ENCODE results near the gene NEUROG1. TPM values are rescaled to one million over a fixed set of nuclear protein-coding genes. Genes with fewer than 3 reads are reported as not detected.
A peak's percentile ranks its signal among the peaks of the same experiment; 100 is the strongest.
"Not testable (repeated sequence)": the region's sequence is repeated elsewhere in the genome, so short reads cannot be mapped to it uniquely, and the experiment has no call there.

NEUROG1 gene
- polyA plus RNA-seq, 4 donors, result not detected

DNA sequence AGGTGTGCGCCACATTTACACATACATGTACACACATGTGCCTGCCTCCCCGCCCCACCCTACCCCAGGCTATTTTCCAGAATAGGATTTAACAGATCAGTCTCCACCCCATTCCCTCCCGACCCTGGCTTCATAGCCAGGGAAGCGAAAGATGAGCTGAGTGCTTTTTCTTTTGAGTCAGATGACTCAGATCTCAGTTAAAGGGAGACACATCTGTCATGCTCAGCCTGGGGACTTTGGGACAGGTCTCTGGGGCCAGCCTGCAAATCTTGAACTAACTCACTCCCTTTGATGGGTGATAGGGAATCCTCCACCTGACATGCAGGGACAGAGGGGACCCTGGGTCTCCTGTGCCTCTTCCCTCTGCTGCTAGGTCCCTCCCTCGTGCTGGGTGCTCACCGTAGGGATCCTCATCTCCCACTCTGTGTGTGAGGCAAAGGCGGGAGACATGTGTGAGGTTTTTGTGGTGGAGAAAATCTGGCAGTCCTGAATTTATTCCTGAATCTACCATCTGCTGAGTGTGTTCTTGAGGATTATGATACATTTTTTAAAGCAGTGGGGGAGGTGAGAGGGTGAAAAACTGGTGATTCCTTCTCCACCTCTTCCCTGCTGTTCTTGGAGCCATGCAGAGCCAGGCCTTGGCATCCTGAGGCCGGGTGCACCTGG is 37.7 kb downstream of the NEUROG1 start:
- no peak for DNase-seq (ENCODE audit: low read depth in 4 of 4, low spot score in 3 of 4)

DNA sequence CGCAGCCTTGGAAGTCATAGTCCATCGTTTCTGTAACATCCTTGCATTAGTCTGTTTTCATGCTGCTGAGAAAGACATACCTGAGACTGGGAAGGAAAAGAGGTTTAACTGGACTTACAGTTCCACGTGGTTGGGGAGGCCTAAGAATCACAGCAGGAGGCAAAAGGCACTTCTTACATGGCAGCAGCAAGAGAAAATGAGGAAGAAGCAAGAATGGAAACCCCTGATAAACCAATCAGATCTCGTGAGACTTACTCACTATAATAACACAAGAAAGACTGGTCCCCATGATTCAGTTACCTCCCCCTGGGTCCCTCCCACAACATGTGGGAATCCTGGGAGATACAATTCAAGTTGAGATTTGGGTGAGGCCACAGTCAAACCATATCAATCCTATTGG is 40.2 kb downstream of the NEUROG1 start:
- DNase-seq (ENCODE audit: low read depth in 4 of 4, low spot score in 3 of 4), result not testable (repeated sequence)

DNA sequence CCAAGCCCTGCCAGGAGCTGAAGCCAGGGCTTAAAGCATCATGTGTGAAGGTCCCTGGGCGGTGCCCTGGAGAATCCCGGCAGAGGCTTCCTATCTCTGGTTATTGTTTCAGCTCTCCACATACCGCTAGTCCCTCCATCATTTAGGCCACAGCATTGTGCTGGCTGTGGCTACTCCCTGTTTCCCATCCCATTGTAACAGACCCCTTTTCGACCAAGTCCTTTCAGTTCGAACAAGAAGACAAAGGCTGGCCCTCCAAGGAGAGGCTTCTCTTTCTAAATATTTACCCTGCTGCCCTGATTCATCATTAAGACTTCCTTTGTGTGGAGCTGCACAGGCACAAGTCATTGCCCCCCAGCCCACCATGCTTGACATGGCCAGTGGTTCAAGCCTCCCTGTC is 41.6 kb downstream of the NEUROG1 start:
- DNase-seq (ENCODE audit: low read depth in 4 of 4, low spot score in 3 of 4), result no peak

DNA sequence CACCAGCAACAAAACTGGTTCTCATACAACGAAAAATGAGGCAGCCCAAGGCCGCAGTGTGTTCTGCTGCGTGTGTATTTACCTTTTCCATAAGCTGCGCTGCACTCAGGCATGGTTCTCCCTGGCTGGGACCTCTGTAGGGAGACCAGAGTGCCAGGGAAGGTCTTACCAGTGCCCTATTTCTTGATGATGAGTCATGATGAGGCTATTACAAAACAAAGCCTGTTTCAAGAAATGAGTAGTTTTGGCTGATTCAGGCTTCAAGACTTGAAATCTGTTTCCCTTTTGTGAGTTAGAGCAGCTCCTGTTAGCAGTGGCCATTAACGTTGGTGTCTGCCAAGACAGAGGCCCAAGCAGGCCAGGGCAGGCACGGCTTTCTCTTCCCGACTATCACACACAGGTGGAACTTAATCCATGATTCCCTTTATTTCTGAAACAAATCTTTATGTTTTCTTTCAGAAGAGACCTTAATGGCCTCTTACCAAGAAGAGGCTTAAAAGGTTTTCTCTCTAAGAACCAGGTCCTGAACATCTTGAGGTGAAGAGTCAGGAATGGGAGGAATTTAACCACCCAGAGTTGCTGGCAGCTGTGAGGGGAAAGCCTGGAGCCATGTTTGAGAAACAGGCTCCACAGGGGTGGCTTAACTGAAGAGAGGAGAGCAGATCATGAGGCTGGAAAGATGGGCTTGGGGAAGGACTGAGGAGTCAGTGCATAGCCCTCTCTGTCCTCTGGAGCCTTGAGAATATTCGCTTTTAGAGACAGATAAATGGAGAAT is 42.2 kb downstream of the NEUROG1 start:
- DNase-seq (ENCODE audit: low read depth in 4 of 4, low spot score in 3 of 4), result no peak

DNA sequence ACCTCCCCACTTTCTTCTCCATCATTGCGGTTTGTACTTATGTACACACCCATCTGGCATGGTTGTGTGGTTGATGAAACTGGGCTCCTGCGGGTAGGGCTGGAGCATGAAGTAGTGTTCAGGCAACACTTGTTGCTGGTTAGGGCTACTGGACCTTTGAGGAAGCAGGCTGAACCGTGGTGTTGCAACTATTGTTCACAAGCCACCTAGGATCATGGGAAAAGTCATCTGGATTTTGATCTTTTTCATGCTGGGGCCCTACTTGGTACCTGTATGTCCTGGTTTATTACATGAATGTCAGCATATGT is 43.5 kb downstream of the NEUROG1 start:
- no peak for DNase-seq (ENCODE audit: low read depth in 4 of 4, low spot score in 3 of 4)

DNA sequence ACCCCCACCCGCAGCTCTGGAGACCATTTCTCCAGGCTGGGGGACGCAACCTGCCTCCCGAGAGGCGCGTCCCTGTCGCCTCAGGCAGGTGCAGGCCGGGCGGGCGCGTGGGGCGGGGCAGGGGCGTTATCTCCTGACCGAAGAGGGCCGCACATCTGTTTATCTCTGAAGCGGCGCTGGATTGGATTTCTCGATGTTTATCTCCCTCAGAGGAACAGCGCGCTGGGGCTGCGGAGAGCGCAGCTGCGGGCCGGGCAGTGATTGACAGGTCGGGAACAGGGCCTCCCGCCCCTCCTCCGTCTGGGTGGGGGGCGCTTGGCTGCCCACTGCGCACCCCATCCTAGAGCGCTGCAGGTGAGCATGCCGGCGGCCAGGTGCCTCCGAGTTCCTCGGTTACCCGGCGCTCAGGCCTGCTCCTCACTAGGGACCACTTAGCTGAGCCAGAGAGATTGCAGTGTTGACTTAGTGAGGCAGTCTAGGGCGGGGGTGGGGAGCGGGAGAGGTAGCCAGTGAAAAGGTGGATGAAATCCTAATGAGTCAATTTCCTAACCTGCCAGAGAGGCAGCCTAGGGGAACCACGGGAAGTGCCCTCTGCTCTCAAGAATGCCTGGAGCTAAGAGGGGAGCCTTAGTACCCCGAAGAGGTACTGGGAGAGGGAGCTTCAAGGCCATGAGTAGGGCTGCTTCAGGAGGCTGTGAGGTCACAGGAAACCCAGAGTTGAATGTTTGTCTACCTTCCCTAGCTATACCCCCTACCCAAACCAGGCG is 44.0 kb downstream of the NEUROG1 start:
- DNase-seq (ENCODE audit: low read depth in 4 of 4, low spot score in 3 of 4), result no peak

DNA sequence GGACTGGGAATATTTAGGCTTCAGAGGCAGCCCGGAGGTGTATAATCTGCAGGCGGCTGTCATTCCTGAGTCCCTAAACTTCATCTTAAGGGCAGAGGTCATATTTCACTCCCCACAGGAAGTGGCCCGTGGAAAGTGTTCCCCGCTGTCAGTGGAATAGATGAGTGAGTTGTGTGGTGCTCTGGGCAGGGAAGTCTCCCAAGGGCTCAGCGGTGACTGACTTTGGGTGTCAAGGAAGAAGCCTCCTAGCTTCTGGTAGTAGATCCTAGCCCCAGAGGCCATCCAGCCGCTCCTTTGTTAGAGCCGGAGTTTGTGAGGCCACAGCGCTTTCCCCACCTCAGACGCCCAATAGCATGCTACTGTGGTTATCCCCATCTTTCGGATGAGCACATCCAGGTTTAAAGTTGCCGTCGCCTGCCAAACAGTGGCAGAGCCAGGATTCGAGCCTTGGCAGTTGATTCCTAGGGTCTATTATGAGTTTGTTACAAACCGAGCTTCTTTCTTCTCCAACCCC is 44.7 kb downstream of the NEUROG1 start:
- DNase-seq (ENCODE audit: low read depth in 4 of 4, low spot score in 3 of 4), result no peak

DNA sequence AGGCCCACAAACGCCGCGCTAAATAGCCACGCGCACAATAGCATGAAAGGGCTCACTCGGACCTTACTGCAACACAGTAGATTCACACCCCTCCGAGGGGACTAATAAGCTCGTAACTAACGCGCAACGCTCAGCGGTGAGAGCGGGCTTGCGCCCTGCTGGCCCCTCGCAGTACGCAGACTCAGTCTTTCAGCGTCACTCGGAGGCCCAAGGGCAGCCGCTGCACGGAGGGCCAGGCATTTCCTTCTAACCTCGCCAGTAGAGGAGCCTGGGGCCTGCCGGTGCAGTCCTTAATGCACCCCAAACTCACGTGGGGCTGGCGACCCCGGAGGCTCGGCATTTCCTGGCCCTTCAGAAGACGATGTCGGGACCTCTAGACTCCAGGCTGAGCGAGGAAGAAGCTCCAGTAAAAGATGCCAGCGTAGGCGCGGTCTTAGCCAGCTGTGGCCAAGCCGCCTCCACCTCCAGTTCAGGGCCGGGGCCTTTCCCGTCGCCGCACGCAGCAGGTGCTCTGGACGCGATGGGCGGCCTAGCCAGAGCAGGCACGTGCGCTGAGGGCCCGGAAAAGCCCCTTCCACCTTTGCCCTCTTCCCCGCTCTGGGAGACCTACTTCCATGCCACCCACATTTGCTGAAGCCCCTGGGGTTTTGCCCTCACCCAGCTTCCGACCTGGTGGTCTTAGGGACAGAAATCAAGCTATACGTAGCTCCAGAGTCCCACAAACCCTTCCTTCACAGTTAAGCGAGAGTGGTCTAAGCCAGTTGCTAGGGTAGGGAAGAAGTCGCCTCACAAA is 45.3 kb downstream of the NEUROG1 start:
- DNase-seq (ENCODE audit: low read depth in 4 of 4, low spot score in 3 of 4), result no peak

DNA sequence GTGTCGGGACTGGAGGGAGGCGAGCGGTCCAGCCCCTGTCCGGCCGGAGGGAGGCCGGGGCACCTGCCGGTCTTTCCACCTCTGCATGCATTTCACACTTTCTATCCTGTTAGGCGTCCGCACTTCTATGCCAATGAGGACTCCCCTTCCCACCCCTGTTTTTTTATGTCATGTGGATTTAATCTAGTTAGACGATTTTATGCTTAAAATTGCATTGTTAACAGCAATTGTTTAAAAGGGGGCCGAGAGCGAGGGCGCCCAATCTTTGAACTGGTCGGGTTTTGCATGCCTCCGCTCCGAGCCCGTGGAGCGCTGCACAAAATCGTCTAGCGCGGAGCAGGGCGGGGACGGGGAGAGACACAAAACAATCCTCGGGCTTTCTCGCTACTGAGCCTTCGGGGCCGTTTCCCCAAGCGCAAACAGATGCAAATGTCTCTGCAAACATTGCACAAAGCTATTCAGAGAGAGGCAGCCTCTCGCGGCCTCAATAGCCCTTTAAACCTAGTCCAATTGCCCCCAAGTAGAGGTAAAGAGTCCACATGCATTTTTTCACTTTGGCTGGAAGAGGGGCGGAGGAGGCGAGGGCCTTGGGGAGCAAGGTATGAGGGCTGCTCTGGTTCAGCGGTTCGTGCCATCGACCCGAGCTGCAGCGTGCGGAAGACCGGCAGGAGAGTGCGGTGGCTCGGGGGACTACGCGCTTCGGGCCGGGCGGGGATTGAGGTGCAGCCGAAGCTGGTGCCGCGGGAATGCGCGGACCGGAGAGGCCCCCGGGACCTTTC is 46.1 kb downstream of the NEUROG1 start:
- DNase-seq (ENCODE audit: low read depth in 4 of 4, low spot score in 3 of 4), result no peak

DNA sequence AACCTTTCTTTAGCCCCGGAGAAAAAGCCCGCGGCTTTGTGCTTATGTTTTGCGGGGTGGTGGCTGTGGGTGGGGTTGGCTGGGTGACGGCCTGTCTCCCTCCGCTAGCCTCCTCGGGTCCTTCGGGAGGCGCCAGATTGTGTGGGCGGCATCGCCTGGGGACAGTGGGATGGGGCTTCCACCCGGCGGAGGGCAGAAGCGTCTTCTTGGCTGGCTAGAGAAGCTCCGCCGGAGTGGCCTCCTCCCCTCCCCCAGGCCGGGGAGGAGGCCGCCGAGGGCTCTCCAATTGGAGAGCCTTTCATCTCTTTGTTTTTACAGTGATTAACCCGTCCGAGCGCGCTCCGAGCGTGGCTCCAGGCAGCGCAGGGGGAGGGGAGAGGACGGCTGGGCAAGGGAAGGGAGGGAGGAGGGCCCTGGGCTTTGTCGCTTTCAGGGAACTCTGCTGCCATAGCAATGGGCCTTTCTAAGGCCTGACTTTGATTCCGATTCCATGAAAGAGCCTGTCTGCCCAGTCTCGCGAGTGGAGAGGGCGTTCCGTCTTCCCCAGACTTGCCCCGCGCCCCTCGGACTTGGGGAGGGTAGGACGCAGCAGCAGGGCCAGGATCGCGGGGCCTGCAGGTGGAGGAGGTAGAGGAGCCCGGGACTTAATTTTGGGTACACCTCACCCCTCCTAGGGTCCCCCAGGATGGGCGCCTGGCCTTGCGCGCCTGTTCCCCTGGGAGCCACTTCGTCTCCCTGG is 46.9 kb downstream of the NEUROG1 start:
- peak; percentile 41 to 54 (median 46) for DNase-seq (ENCODE audit: low read depth in 4 of 4, low spot score in 3 of 4)

DNA sequence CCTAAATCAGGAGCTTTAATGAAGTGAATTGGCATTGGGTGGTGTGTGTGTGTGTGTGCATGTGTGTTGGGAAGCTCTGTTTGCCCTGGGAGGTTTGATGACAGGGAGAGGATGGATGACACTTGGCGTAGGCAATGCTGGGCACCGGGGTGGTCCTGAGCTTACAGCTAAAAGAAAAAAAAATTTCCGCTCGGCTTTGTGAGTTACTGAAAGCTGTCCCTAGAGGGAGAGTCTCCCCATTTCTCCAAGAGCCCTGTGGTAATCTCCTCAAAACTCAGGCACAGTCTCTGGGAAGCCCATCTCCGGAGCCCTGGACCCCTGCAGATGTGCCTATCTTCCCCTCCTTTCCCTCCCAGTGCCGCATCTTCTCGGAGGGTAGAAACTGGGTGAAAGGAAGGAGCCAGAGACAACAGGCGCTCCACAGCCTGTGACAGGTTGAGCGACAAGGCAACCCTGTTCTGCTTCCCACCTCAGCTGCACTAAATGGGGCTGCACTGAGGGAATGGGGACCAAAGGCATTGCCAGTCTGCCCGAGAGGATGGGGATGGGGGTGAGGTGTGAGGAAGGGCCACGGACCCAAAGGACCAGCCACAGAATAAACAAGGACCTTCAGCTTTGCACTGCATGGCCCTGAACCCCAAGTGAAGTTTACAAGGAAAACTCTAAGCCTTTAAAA is 47.8 kb downstream of the NEUROG1 start:
- no peak for DNase-seq (ENCODE audit: low read depth in 4 of 4, low spot score in 3 of 4)

DNA sequence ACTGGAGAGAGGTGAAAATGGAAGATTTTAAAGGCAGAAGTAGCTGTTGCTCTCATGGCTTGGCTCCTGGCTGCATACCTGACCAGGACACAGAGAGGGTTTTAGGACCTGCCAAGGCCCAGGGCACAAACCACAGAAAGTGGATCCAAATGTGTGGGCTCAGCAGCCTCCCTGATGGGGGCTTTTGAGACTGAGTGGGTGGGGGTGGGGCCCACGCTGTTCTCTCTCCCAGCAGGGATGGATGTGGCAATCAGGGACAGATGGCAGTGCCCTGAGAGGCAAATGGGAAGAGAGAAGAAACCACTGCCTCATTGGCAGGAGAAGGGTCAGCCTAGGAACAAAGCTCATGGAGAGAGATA is 48.7 kb downstream of the NEUROG1 start:
- DNase-seq (ENCODE audit: low read depth in 4 of 4, low spot score in 3 of 4), result no peak

DNA sequence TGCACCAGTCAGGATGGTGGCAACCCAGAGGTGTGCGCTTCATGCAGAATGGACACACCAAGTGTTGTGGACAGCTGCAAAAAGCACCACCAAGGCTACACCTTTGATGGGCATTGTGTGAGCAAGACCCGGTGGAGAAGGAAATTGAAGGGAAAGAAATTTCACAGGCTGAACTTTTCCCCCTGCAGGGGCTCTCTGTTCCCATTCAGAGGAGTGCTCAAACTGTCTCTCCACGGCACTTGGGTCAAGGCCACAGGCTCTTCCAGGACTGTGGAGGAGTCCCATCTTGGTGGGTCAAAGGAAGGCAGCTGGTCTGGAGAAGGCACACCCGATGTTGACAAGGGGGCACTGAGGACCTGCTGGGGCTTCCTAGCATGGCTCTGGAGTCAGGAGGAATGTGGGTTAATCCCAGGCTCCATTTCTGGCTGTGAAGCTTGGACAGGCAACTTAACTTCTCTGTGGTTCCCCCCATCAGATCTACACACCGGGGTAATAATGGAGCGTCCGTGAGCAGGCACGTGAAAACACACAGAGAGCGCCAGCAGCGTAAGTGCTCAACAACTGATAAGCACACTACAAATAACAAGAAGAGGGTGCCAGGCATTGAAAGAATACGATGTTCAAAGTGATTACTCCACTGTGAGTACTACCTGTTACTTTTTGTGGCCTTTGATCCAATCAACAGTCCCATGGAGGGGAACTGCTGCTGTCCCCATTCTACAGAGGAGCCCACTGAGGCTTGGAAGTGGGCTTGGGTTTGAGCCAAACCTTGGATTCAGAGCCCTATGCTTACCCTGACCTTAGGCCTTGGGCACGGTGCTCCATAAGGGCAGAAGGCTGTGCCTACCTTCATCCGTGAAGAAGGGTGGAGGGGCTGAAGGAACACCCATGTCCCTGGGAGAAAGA is 49.4 kb downstream of the NEUROG1 start:
- no peak for DNase-seq (ENCODE audit: low read depth in 4 of 4, low spot score in 3 of 4)

DNA sequence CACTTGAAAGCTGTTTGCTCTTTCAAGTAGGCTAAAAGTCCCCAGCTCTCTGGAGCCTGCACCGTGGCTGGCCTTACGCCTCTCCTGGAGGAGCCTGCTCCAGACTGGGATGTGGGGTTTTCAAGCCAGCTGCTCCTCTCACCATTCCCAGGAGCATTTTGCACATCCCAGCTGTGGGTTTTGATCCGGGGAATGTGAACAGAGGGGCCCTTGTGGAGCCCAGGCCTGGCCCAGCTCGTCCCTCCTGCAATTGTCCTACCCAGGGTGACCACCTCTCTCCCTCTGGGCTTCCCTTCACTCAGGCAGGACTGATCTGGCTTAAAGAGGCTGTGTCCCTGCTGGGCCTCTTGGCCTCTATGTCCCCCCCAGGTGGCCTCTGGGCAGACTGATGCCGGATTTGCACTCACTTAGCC is 51.1 kb downstream of the NEUROG1 start:
- DNase-seq (ENCODE audit: low read depth in 4 of 4, low spot score in 3 of 4), result no peak

All from right renal pelvis (tissue), 4 donors.